Keratinocyte (primary cell): ENCODE measurements around the gene ANKFN1. TPM values are rescaled to one million over a fixed set of nuclear protein-coding genes. Genes with fewer than 3 reads are reported as not detected.

Experiments
- DNase-seq: peaks from one replicate; pipeline ENCODE4 v3.0.0-alpha.2; 2011; ENCODE audit warnings: low read depth, missing footprints, low spot score
- FAIRE-seq: peaks from 2 replicates; lab custom pipeline; 2011; peaks lifted over from hg19 to GRCh38; lab: Jason Lieb, UNC
- H2AFZ ChIP-seq: 2 replicates; pipeline ENCODE4 v1.6.0; 2012; ENCODE audit warnings: low read length, control low read depth, inconsistent platforms; ENCODE audit not compliant: control insufficient read depth
- H3K27ac ChIP-seq: 2 replicates; pipeline ENCODE4 v1.5.1; 2011; ENCODE audit warnings: low read length; ENCODE audit not compliant: control insufficient read depth, insufficient read depth
- H3K27me3 ChIP-seq: 3 replicates; pipeline ENCODE4 v1.6.0; 2011; ENCODE audit warnings: low read length; ENCODE audit not compliant: control insufficient read depth, insufficient read depth; ENCODE audit errors: extremely low read depth
- H3K36me3 ChIP-seq, 2 experiments: 2 replicates in 1 of 2; 3 replicates in 1 of 2; pipeline ENCODE4 v1.5.1; 2011; ENCODE audit warnings: low read length in 2 of 2, mild to moderate bottlenecking in 1 of 2; ENCODE audit not compliant: control insufficient read depth in 2 of 2, insufficient read depth in 2 of 2; ENCODE audit errors: extremely low read depth in 1 of 2
- H3K4me1 ChIP-seq: 3 replicates; pipeline ENCODE4 v1.5.1; 2011; ENCODE audit warnings: low read length; ENCODE audit not compliant: control insufficient read depth, insufficient read depth; ENCODE audit errors: extremely low read depth
- H3K4me2 ChIP-seq: 3 replicates; pipeline ENCODE4 v1.6.0; 2011; ENCODE audit warnings: low read depth, low read length; ENCODE audit not compliant: control insufficient read depth, insufficient read depth; ENCODE audit errors: extremely low read depth
- H3K4me3 ChIP-seq, 3 experiments: fragments of 200-600 bp in 1 of 3; sonication (generic) in 1 of 3; 2 replicates in 2 of 3; 3 replicates in 1 of 3; pipeline ENCODE4 v1.5.1; 2011 to 2016; ENCODE audit warnings: low read length in 3 of 3, mild to moderate bottlenecking in 3 of 3, control low read depth in 2 of 3, inconsistent platforms in 1 of 3, low read depth in 1 of 3, mixed read lengths in 1 of 3, mixed run types in 1 of 3, moderate library complexity in 1 of 3; ENCODE audit not compliant: control insufficient read depth in 2 of 3, insufficient read depth in 2 of 3; ENCODE audit errors: extremely low read depth in 1 of 3
- H3K79me2 ChIP-seq: 2 replicates; pipeline ENCODE4 v1.6.0; 2012; ENCODE audit warnings: low read length; ENCODE audit not compliant: control insufficient read depth, insufficient read depth
- H3K9ac ChIP-seq: 3 replicates; pipeline ENCODE4 v1.6.0; 2011; ENCODE audit warnings: low read length; ENCODE audit not compliant: control insufficient read depth, insufficient read depth; ENCODE audit errors: extremely low read depth
- H3K9me1 ChIP-seq: 3 replicates; pipeline ENCODE4 v1.6.0; 2011; ENCODE audit warnings: low read length; ENCODE audit not compliant: control insufficient read depth, insufficient read depth; ENCODE audit errors: extremely low read depth
- H3K9me3 ChIP-seq: 2 replicates; pipeline ENCODE4 v1.5.1; 2012; ENCODE audit warnings: low read depth, low read length; ENCODE audit not compliant: control insufficient read depth
- H4K20me1 ChIP-seq: 3 replicates; pipeline ENCODE4 v1.6.0; 2011; ENCODE audit warnings: low read length; ENCODE audit not compliant: control insufficient read depth, insufficient read depth; ENCODE audit errors: extremely low read depth
- EZH2 ChIP-seq: IDR thresholded peaks from one replicate; pipeline ENCODE4 v1.6.1; 2012; ENCODE audit warnings: inconsistent platforms, mild to moderate bottlenecking, low read length, moderate library complexity
- dilution Hi-C: fragments of 300-500 bp; cut with MboI; formaldehyde crosslinking; loops from one replicate; pipeline ENCODE4 v1.7.0; 2020; ENCODE audit warnings: low sequenced_read_pairs; ENCODE audit not compliant: extremely low pct_ligation_motif_present
- polyA plus RNA-seq, 5 experiments: library from polyadenylated mRNA; depleted of rRNA in 3 of 5; stranded (reverse) in 3 of 5; stranded (forward) in 1 of 5; unstranded in 1 of 5; fragments of >200 nt; gene quantifications; 1 replicate in 1 of 5; 2 replicates in 3 of 5; 3 replicates in 1 of 5; pipeline versions ENCODE4 v1.2.1 to v1.2.3, GENCODE V29; 2011 to 2012; ENCODE audit warnings: missing spikeins in 2 of 5, low read depth in 1 of 5, low replicate concordance in 1 of 5
- TF ChIP-seq, protein P1 (sequence below), 3 experiments: IDR thresholded peaks in 1 of 3; conservative IDR thresholded peaks in 1 of 3; optimal IDR thresholded peaks in 1 of 3; 2 replicates in 2 of 3; 3 replicates in 1 of 3; pipeline versions ENCODE3 to v1.5.1; 2011; ENCODE audit warnings: low read length in 3 of 3, mild to moderate bottlenecking in 3 of 3, moderate library complexity in 2 of 3, control low read depth in 1 of 3, inconsistent platforms in 1 of 3; ENCODE audit not compliant: insufficient read depth in 2 of 3; ENCODE audit errors: extremely low read depth in 1 of 3

Gene ANKFN1
- polyA plus RNA-seq, 1 donor (not counting 4 experiments of a cell fraction or from before 2014, with no cell fraction given): 0.12 TPM

DNA sequence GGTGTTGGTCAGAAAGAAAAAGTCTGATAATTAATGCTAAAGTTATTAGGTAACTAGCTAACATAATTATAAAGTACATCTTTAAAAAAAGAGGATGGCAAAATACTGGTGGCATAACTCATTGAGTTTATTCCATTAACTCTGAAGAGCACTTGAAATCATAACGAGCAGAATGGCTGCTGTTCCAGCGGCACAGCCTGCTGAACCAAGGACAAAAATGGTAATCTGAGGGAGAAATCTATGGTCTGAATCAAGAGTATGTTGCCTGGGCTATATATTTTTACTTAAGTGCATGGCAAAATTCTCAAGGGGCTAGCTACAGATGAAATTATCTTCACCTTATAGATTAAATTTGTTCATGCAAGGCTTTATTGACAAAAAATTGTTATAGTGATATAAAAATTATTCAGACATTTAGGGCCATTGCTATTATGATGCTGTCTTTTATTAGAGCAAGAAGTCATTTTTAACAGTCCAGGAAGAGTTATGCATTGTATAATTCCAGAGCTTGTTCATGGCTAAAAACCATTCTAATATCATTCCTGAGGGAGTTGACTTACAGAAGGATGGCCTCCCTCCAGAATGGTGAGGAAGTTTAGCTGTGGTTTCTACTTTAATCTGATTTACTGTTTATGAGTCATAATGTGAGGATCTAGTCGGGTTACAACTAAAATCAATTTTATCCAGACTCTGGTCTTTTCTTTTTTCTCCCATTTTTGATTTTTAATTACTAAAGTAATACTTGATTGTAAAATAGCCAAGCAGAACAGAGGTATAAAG is 41.4 kb upstream of the ANKFN1 start:
- Histone ChIP-seq H3K9ac (no peak overlapping the region), H3K4me1 (no peaks in the 10 kb centered on the region), H4K20me1 (no peaks in the 10 kb centered on the region), H3K27ac (no peak overlapping the region), H3K4me3 (no peak overlapping the region), H3K36me3 (no peaks in the 10 kb centered on the region), H3K9me3 (no peaks in the 10 kb centered on the region), H3K27me3 (no peaks in the 10 kb centered on the region), H3K4me2 (no peak overlapping the region), H2AFZ (no peak overlapping the region), H3K9me1 (no peaks in the 10 kb centered on the region), H3K79me2 (no peaks in the 10 kb centered on the region)
- no peak for FAIRE-seq
- TF ChIP-seq, protein P1, sequence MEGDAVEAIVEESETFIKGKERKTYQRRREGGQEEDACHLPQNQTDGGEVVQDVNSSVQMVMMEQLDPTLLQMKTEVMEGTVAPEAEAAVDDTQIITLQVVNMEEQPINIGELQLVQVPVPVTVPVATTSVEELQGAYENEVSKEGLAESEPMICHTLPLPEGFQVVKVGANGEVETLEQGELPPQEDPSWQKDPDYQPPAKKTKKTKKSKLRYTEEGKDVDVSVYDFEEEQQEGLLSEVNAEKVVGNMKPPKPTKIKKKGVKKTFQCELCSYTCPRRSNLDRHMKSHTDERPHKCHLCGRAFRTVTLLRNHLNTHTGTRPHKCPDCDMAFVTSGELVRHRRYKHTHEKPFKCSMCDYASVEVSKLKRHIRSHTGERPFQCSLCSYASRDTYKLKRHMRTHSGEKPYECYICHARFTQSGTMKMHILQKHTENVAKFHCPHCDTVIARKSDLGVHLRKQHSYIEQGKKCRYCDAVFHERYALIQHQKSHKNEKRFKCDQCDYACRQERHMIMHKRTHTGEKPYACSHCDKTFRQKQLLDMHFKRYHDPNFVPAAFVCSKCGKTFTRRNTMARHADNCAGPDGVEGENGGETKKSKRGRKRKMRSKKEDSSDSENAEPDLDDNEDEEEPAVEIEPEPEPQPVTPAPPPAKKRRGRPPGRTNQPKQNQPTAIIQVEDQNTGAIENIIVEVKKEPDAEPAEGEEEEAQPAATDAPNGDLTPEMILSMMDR (optimal IDR thresholded peaks at IDR 0.05 in 1 of 3, IDR thresholded peaks at IDR 0.05 in 1 of 3, conservative IDR thresholded peaks at IDR 0.05 in 1 of 3; ENCODE audit: extremely low read depth in 1 of 3, insufficient read depth in 2 of 3, low read length in 3 of 3): no peak
- TF ChIP-seq EZH2: no peak
- dilution Hi-C loops: no loop called here
- no peak for DNase-seq

DNA sequence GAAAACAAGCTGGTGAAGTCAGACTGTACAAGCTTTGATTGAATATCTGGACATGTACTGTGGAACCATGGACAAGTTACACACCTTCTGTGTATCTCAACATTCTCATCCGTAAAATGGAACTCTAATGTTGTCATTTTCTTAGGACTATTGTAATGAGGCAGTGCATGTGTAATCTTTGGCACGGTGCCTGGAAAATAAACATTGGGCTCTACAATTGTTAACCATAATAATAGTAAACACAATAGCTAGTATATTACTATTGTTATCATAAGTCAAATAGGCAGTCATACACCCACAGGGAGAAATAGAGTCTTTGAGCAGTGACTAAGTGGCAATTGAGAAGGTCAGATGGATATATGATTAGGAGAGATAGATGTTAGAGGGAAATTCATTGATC is 39.8 kb upstream of the ANKFN1 start:
- Histone ChIP-seq H3K79me2 (no peaks in the 10 kb centered on the region), H3K4me1 (no peaks in the 10 kb centered on the region), H3K4me3 (no peak overlapping the region), H4K20me1 (no peaks in the 10 kb centered on the region), H3K9me3 (no peaks in the 10 kb centered on the region), H3K9me1 (no peaks in the 10 kb centered on the region), H3K4me2 (no peak overlapping the region), H2AFZ (no peak overlapping the region), H3K36me3 (no peaks in the 10 kb centered on the region), H3K27me3 (no peaks in the 10 kb centered on the region), H3K27ac (no peak overlapping the region), H3K9ac (no peak overlapping the region)
- TF ChIP-seq EZH2: no peak
- TF ChIP-seq, protein P1 (optimal IDR thresholded peaks at IDR 0.05 in 1 of 3, IDR thresholded peaks at IDR 0.05 in 1 of 3, conservative IDR thresholded peaks at IDR 0.05 in 1 of 3; ENCODE audit: extremely low read depth in 1 of 3, insufficient read depth in 2 of 3, low read length in 3 of 3): no peak
- FAIRE-seq (no peak), DNase-seq (no peak)
- dilution Hi-C loops: no loop called here
